DMS153 (cell line): ENCODE data around the gene C14orf132.
A peak's percentile ranks its signal among the peaks of the same experiment; 100 is the strongest.
"Not testable (repeated sequence)": the region's sequence is repeated elsewhere in the genome, so short reads cannot be mapped to it uniquely, and the experiment has no call there.

ENCODE experiments used
- DNase-seq: peaks from one replicate; lab custom pipeline; 2025; lab: John Stamatoyannopoulos, UW

C14orf132 gene

DNA sequence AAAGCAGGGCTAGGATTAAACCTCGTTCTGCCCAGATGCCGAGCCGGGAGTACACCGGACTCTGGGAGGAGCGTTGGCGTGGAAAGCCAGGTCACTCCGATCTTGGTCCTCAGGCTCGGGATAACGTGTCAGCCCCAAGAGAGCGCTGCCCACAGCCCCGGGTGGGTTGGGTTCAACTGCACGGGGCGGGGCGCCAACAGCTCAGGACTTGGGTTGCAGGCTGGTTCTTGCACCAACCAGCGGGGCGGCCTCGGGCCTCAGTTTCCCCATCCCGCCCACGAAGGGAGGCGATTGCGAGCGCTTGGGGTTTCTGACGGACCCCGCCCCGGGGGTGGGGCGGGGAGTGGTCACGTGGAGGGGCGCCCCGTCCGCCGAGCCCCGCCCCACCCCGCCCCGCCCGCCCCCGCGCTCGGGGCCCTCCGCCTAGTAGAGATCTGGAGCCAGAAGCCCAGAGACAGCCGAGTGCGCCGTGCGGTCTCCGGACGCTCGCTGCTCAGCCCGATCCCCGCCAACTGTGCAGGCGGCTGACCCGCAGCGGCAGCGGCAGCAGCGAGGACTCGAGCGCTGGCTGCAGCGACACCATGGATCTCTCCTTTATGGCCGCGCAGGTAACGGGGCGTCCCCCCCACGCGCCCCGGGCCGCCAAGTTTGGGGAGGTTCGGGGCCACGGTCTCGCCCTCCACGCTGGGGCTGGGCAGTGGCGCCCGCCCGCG, at the start of gene C14orf132:
TSS of gene C14orf132 (plus strand) at position 443 of the 713 bp plus-strand sequence. CDS start at position 582, 139 bp downstream.
- DNase-seq, result peak; percentile 16

DNA sequence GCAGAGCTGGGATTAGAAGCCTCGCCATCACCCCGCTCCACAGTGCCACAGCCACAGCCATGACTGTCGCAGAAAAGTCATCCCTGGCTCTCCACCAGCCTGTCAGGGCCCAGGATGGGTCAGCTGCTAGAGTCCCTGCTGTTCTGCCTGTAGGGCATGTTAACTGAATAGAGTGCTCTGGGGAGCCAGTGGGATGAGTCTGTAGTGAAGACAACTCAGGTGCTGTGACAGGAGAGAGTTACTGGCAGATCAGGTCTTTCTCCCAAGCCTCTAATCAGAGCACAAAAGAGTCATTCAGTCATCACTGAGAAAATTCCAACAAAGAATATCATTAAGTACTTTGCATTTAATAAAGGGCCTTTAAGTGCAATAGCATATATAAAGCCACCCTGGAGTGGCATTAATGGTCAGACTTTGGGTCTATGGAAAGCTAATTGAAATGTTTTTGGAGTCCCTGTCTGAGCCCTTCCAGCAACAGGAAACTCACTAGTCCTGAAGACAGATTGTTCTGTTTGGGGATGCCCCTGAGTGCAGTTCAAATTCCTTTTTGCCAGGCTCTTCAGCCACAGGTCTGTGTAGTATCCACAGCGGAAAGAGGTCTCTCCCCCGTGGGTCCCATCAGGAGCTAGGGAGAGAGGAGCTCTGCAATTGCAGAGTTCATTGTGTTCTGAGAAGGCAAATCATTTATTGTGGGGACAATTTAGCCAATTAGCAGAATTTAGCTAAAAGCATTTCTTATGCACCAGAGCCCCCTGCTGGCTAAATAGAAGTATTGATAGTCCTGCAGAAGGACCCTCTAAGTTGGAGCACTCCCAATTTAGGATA, 45.2 kb upstream of the C14orf132 start:
- DNase-seq, result peak; percentile 30

DNA sequence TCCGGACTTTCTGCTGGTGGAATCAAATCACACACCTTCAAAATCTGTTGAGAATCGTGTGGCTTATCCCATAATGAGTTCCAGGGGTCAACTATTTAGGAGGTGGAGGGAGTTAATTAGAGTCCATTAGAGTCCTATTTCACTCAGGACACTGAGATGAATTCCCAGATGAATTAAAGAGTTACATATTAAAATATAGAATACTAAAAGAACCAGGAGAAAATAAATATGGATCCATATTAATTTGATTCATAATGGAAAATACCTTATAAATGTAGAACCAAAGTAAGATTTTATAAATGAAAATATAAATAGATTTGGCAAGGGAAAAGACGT, 44.6 kb upstream of the C14orf132 start:
- DNase-seq, result no peak

DNA sequence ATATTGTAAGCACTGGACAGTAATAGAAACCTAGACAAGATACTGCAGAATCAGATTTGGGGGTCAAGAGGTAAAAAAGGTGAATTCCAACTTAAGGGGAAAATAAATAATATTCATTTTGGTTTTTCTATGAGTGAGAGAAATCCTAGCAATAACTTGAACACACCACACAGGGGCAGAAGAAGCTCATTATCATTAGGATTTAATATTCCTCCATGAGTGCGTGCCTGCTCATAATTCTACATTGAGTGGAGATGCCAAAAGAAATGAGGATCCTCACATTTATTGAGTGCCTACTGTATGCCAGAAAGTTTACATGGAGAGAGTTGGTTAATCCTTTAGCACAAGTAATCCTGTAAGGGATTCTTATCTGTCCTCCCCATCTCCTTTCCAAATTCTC, 40.5 kb upstream of the C14orf132 start:
- no peak for DNase-seq

DNA sequence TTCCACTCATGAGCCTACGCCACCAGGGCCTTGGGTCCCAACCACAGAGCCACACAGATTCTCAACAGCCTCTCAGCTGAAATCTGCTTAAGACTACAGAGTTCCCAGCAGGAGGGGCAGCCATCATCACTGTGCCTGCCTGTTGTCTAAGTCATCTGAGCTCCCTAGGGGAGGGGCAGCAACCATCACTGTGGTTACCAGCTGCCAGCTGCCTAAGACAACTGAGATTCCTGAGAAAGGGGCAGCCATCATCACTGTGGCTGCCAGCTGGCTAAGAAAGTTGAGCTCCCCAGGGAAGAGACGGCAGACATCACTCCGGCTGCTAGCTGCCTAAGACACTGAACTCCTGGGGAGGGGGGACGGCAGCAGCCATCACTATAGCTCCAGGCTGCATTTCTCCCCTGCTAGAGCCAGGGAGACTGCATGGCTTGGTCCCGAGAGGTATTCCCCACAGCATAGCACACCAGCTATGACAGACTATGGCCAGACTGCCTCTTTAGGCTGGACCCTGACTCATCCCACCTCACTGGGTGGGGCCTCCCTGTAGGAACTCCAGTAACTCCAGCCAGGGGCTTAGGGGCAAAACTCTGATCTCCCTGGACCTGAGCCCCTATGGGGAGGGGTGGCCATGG, 37.2 kb upstream of the C14orf132 start:
- no peak for DNase-seq

DNA sequence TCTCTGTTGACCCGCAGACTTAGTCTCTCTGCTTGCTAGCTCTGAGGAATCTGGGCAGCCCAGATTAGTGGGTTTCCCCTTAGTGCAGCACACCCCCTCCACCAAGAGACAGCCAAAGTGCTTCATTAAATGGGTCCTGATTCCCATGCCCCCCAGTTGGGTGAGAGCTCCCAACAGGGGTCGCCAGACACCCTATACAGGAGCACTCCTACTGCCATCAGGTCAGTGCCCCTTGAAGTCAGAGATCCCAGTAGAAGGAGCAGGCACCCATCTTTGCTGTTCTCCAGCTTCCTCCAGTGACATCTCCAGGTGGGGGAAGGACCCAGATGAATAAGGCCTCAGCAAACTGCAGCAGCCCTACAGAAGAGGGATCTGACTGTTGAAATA, 36.7 kb upstream of the C14orf132 start:
- DNase-seq, result no peak

DNA sequence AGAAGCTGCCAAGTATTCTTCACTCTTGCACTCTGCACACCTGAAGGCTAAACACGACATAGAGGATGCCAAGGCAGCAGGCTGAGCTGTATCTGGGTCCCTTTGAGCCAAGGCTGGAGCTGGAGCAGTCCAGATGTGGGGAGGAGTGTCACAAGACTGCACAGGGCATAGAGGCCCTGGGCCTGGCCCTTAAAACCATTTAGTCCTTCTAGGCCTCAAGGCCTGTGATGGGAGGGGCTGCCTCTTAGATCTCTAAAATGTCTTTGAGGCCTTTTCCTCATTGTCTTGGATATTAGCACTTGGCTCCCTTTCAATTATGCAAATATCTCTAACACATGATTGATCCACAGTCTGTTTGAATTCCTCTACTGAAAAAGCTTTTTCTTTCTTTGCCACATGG, 28.0 kb upstream of the C14orf132 start:
- no peak for DNase-seq

DNA sequence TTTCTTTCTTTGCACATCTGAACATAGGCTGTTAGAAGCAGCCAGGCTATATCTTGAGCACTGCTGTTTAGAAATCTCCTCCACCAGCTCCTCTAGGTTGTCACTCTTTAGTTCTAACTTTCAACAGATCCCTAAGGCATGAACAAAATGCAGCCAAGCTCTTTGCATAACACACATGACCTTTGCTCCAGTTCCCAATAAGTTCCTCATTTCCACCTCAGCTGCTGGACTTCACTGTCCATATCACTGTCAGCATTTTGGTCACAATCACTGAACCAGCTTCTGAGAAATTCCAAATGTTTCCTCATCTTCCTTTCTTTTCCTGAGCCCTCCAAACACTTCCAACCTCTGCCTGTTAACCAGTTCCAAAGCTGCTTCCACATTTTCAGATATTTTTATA, 27.6 kb upstream of the C14orf132 start:
- DNase-seq, result no peak

DNA sequence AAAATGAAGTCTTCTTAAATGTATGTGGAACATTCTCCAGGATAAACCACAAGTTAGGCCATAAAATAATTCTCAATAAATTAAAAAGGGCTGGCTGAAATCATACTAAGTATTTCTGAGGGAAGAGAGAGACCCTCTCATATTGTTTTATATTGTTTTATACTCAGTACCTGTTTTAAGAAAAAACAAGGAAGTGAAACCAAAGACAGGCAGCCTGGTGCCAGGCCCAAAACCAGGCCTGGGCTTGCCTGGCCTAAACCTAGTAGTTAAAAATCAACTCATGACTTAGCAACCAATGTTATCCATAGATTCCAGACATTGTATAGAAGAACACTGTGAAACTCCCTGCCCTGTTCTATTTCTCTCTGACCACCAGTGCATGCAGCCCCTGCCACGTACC, 26.4 kb upstream of the C14orf132 start:
- not testable (repeated sequence) for DNase-seq

DNA sequence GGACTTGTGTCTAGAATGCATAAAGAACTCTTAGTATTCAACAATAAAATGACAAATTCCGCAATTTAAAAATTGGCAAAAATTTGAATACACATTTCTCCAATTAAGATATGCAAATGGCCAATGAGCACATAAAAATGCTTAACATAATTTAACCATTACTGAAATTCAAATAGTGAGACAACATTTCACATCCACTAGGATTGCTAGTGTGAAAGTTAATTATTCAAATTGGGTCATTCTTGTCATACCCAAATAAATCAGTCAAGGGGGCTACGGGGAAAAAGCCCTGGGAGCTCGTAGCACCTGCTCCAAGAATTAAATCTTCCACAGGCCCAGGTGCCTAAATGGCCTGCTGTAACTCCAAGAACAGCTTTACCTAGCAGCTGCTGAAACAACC, 25.0 kb upstream of the C14orf132 start:
- DNase-seq, result no peak

DNA sequence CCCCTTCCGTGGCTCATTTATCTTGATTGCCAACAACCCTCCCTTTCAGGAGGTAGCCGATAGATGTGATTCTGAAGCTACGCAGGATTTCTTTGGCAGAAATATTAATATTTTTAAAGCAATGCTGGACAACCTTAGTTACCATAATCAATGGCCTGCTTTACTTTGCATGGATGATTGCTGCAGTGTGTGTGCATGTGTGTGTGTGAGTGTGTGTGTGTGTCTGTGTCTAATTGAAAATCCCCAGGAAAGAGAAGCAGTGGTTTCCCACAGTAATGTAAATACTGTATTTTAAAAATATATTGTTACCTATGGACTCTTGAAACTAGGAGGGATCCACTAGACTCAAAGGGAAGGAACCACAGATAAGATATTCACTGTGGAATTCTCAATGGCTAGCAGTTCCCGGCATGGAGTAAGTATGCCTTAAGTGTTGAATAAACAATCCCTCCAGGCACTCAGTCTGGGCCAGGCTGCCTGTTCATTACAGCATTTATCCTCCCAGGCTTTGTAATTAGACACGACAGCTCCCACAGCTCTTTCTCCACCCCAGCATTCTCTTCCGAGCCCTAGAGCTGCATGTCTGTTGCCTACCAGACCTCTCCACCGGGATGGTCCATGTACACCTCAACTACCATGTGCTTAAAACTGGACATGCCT, 22.5 kb upstream of the C14orf132 start:
- DNase-seq, result peak; percentile 91

DNA sequence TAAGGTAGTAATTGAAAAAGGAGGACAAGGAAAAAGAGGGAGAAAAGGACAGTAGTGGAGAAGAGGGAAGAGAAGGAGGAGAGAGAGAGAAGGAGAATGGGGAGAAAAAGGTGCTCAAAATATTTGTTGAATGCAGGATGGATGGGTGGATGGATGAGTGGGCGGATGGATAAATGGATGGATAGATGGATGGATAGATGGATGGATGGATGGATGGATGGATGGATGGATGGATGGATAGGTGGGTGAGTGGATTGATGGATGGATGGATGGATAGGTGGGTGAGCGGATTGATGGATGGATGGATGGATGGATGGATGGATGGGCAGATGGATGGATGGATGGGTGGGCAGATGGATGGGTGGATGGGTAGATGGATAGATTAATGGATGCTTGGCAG, 21.3 kb upstream of the C14orf132 start:
- DNase-seq, result no peak

DNA sequence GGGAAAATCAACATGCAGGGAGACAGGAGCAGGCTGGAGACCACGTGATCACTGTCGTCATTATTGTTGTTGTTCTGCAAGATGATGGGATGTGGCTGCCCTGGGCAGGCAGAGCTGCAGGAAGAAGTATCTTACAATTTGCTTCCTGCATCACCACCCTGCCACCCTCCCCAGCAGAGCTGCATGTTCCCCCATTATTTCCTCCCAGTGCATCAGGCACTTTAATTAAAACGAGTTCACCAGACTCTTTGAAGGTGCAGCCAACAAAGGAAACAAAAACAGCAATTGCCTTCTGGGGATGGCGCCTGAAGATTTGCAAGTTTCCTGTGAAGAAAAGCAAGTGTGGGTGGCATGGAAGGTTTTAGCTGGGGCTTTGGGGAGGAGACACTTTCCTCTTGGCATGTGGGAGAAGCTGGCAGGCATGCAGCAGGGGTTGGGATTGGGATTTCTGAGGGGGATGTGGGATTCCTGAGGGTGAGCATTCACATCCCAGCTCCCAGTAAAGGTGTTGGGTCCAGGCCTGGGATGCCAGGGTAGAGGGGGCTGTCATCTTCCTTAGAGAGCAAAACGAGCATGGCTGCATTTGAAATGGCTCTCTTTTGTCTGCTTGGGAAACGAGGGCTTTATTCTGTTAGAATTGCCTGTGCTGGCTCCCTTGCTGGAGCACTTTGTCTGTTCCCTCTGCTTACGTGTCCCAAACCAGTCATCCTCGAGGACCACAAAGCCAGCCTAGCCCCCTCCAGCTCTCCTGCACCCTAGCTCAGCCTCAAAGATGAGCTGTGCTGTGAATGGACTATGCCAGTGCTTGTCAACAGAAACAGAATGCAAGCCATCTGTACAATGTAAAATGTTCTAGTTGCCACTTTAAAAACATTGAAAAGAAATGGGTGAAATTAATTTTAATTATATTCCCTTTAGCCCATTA, 11.5 kb upstream of the C14orf132 start:
- DNase-seq, result no peak

DNA sequence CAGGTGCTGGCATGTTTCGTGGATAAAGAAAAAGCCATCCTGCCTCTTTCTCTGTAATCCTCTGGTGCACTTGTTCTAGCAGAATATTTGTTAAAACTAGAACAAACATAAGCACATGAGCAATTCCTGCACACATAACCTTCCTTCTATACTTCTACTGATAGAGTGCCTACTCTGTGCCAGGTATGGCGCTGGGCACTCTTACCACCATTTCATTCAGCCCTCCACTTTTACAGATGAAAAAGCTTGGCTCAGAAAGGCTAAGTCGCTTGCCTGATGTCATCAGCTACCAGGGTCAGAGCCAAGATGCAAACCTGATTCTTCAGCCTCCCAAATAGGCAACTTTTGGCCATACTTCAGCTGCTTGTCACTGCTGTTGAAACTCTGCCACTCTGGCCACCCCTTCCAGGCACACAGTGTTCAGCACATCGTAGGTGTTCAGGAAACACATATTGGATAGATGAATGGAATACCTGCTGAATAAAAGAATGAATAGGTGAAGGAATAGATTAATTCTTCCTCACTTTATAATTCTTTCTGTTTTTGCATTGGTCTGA, 10.0 kb upstream of the C14orf132 start:
- no peak for DNase-seq

DNA sequence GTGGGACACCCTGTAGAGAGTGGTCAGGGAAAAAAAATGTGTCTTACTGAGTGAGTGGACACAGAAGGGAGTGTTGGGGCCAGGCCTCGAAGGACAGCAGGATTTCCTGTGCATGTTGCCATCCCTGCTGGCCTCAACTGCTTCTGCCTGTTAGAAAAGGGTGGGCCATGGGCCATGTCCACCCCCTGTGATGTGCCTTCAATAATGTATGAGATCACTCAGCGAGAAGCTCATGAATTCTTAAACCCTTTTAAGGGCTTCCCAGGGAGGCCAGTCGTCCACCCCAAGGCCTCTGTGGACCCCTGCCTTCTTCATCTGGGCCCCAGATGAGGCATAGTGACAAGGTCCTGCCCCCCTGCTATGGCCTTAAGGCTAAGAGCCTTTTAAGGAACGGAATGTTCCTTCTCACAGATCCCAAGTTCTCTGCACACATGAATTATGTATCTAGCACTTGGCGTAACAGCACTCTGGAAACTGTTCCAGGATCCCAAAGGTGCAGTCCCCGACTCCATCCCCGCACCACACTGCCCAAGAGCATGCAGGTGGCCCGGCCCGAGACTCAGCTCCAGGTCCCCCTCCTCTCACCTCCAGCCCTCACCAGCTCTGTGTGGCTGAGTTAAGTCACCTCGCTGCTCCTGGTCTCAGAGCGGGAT, 8.9 kb upstream of the C14orf132 start:
- no peak for DNase-seq

DNA sequence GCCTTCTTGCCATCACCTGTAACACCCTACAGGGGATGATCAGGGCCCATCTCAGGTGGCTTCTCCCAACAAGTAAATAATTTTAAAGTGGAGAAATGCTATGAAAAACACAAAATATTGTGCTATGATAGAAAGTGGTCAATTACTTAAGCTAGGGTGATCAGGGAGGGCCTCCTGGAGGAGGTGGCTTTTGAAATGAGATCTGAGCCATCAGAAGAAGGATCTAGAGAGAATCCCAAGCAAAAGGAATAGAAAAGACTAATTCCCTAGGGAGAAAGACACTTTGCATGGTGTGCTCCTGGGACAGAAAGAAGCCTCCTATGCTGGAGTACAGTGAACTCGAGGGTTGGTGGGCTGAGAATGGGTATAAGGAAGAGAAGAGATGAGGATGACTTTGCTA, 7.5 kb upstream of the C14orf132 start:
- DNase-seq, result no peak

DNA sequence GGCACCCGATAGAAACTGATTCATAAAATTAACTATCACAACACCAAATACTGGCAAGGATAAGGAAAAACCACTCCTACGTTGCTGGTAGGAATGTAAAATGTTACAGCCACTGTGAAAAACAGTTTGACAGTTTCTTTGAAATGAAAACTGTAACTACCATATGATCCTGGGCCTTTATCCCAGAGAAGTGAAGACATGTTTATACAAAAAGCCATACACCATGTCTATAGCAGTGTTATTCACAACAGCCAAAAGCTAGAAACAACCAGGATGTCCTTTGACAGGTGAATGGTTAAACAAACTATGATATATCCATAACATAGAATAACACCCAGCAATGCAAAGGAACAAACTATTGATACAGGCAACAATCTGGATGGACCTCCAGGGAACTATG, 3.7 kb upstream of the C14orf132 start:
- DNase-seq, result no peak

DNA sequence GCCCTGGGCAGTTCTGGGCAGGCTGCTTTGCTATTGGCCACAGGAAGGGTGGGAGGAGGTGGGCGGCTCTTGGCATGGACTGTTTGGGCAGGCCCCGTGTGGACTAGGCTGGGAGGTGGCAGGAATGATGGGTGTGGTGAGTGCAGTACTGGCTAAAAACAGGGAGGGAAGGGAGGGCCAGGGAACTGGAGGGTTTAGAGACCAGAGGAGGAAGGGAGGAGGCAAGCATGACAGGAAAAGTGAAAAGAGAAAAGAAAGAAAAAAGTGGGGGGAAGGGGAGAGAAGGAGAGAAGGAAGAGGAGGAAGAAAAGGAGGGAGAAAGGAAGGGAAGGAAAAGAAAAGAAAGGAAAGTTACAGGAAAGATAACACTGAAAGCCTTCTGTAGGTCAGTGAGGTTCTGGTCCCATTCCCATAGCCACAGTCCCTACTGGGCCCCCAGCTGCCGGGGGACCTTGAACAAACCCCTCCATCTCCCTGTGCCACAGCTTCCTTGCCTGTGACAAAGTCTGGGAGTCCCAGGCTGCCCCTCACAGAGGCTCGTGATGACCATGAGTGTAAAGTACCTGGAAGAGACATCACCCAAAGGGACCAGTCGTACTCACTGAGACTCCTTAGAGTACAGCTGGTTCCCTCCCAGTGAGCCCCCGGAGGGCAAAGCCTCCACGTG, 1.1 kb upstream of the C14orf132 start:
- peak; percentile 30 for DNase-seq

DNA sequence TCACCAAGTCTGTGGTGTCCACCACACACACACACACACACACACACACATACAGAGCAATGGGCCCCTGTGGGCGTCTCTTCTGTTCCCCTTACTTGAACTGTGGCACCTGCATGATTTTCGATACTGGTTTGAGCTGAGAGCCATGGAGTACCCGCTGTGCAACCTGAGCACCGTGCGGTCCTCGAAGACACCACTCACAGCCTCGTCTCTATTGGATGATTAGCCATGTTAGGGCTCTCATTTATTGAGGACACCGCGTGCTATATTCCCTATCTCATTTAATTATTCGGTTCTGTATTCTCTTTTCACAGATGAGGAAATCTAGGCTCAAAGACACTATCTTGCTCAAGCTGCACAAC, 623 bp upstream of the C14orf132 start:
- DNase-seq, result no peak

DNA sequence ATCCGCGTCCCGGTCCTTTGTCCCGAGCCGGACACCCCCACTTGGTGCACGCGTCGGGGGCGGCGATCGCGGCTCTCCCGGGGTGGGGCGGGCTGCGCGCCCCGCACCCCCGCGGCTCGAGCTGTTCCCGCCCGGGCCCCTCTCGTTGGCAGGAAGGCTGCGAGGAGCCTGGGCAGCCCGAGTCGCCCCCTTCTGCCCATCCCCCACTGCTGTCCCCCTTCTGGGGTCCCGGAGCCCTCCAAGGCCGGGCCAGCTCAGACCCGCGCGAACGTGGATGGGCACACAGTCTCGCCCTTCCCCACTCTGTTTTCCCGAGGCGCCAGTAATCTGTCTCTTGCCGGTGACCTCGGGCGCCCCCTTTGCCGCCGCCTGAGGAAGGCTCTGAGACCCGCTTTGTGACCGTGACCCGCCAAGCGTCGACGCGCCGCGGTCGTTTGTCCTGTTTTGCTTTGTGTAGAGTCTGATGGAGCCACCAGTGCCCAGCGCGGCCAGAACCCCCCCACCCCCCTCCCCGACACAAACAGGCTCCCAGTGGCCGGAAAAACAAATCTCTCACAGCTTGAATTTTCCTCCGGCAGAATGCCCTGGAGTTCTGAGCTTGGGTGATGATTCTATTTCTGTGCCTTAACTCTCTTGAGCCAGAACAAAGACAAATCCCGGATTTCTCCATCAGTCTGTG, 610 bp downstream of the C14orf132 start:
- DNase-seq, result no peak
